Mucosa of stomach (tissue), 1 donor: Measurements from ENCODE around the gene CCDC50.

Experiments used
- H3K27me3 ChIP-seq: one replicate; pipeline ENCODE4 v1.7.0; 2013; ENCODE audit warnings: mild to moderate bottlenecking, low read length; ENCODE audit not compliant: control insufficient read depth, insufficient read depth
- H3K36me3 ChIP-seq: one replicate; pipeline ENCODE4 v1.7.0; 2013; ENCODE audit warnings: low read length; ENCODE audit not compliant: control insufficient read depth, insufficient read depth
- H3K4me1 ChIP-seq: one replicate; pipeline ENCODE4 v1.7.0; 2013; ENCODE audit warnings: mild to moderate bottlenecking, low read length; ENCODE audit not compliant: control insufficient read depth, insufficient read depth
- H3K4me3 ChIP-seq: one replicate; pipeline ENCODE4 v1.7.0; 2013; ENCODE audit warnings: low read length
- H3K9ac ChIP-seq: one replicate; pipeline ENCODE4 v1.7.0; 2013; ENCODE audit warnings: mild to moderate bottlenecking, low read length, moderate library complexity
- H3K9me3 ChIP-seq: one replicate; pipeline ENCODE4 v1.7.0; 2013; ENCODE audit warnings: mild to moderate bottlenecking, low read length, moderate library complexity; ENCODE audit not compliant: control insufficient read depth
- donor health status: Pancreatic carcinoma.

Gene CCDC50

DNA sequence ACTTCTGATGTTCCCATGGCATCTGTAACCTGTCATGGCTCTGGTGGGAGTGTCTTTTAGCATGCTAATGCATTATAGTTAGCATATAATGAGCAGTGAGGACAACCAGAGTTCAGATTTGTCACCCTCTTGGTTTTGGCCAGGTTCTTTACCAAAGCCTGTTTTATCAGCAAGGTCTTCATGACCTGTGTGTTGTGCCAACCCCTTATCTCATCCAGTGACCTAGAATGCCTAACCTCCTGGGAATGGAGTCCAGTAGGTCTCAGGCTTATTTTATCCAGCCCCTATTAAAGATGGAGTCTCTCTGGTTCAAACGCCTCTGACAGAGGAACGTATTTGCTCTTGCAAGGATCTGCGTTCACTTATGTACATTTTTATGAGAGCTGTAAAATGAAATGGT is 61.4 kb downstream of the CCDC50 start:
- H3K4me3 ChIP-seq: no peak overlapping the region
- no peak overlapping the region for H3K9ac ChIP-seq
- no peaks in the 10 kb centered on the region for H3K27me3 ChIP-seq
- H3K4me1 ChIP-seq: no peaks in the 10 kb centered on the region
- H3K9me3 ChIP-seq: no peaks in the 10 kb centered on the region
- H3K36me3 ChIP-seq: no peaks in the 10 kb centered on the region

DNA sequence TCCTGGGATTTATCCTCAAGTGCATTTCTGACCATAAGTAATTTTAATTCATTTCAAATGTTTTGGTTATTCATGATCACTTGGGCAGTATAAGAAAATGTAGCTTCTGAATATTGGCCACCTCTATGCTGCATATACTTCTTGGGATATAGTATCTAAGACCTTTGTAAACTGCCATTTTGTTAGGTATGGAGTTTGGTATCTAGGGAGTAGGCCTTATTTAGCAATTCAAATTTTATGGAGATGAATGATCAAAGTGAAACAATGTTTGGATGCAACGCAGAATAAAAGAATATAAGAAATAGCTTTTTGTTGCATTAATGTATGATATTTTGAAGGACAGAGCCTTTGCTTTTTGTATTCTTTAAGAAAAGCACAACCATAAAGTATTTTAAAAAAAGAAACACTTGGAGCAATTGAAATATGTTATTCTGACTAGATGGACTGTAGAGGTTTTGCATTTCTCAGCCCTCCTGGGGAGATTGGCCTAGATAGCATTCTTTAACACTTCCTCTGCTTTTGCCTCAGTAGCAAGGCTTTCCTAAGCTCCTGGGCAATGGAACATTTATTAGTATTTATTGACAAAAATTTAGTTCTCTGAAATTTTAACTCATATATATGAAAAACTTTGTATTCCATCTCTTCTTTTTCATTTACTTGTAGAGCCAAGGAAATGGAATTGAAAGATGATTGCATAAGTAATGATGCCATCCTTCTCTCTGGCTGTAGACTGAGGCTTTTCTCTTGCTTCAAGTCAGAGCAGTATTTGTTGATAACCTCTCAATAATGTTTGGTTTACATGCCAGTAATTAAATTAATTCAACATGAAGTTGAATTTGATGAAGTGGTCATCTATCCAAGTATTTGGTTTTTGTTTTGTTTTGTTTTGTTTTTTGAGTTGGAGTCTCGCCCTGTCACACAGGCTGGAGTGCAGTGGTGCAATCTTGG is 62.9 kb downstream of the CCDC50 start:
- no peak overlapping the region for H3K4me3 ChIP-seq
- no peaks in the 10 kb centered on the region for H3K9me3 ChIP-seq
- no peaks in the 10 kb centered on the region for H3K27me3 ChIP-seq
- no peaks in the 10 kb centered on the region for H3K36me3 ChIP-seq
- no peaks in the 10 kb centered on the region for H3K4me1 ChIP-seq
- H3K9ac ChIP-seq: no peak overlapping the region

DNA sequence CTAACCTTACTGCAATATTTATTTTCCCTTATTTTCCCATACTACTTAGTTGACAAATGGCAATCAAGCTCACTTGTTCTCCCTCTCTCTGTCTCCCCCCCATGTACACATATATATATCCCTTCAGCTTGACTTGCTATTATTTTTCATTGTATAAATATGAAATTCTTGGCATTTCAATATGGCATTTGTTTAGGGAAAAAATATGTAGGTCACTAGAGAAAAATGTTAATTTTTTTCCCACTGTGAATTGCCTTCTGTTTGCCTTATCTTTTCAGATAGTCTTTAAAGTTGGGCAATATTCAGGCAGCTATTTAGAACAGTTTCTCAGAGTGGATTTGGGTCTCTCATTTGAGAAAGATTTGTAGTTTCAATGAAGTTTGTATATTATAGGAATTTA is 64.0 kb downstream of the CCDC50 start:
- H3K9ac ChIP-seq: no peak overlapping the region
- no peaks in the 10 kb centered on the region for H3K36me3 ChIP-seq
- no peaks in the 10 kb centered on the region for H3K4me1 ChIP-seq
- no peaks in the 10 kb centered on the region for H3K27me3 ChIP-seq
- no peaks in the 10 kb centered on the region for H3K9me3 ChIP-seq
- no peak overlapping the region for H3K4me3 ChIP-seq

DNA sequence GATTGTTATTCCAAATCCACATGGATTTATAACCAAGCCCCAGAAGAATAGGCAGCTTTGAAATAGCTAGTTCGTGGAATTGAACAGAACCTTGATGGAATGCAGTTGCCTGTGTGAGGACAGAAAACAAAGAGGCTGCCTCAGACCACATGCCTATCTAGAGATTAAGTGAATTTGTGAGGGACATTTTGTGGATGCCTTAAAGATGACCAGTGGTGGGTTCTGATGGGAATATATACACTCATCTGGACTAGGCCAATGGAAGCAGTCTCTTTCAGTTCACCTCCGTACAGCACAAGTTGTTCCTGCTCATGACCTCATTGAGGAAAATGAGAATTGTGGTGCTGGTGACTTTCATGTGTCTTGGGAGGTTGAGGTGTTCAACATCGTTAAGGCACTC is 68.6 kb downstream of the CCDC50 start:
- Histone ChIP-seq H3K9me3 (no peaks in the 10 kb centered on the region), H3K4me1 (no peaks in the 10 kb centered on the region), H3K4me3 (no peak overlapping the region), H3K27me3 (no peaks in the 10 kb centered on the region), H3K9ac (no peak overlapping the region), H3K36me3 (no peaks in the 10 kb centered on the region)

DNA sequence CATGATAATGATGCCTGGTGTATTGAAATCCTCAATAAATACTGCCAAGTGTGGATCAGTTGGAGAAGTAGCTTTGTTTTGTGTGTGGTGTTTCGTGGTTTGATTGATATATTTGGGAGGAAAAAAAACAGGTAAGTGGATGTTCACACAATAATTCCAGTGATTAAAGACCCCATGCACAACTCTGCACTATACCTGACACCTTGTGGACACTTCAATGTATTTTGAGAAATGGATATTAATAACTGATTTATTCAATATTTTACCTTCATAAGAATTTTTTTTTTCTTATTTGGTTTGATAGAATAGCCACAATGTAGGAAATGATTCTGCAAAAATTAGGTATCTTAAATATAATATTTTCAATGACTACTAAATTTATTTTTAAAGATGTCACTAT is 69.4 kb downstream of the CCDC50 start:
- no peak overlapping the region for H3K4me3 ChIP-seq
- H3K9ac ChIP-seq: no peak overlapping the region
- H3K9me3 ChIP-seq: no peaks in the 10 kb centered on the region
- no peaks in the 10 kb centered on the region for H3K27me3 ChIP-seq
- no peaks in the 10 kb centered on the region for H3K36me3 ChIP-seq
- no peaks in the 10 kb centered on the region for H3K4me1 ChIP-seq

DNA sequence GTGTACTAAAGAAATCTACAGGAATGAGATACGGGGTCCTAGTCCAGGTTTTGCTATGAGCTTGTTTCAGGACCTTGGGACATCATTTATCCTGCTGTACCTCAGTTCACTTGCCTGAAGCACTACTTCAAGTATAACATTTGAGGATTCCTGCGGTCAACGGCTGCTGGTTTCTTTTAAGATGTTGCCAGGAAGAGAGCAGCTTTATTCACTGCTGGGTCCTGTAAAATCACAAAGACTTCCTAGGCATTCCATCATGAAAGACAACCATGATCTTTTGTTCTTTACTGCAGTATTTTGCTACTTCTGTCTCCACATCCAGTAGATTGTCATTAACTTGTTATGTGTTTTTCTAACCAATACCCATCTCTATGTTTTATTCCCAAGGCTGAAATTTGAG is 70.7 kb downstream of the CCDC50 start:
- no peak overlapping the region for H3K4me3 ChIP-seq
- H3K4me1 ChIP-seq: no peaks in the 10 kb centered on the region
- H3K9me3 ChIP-seq: no peaks in the 10 kb centered on the region
- H3K9ac ChIP-seq: no peak overlapping the region
- H3K36me3 ChIP-seq: no peaks in the 10 kb centered on the region
- H3K27me3 ChIP-seq: no peaks in the 10 kb centered on the region

DNA sequence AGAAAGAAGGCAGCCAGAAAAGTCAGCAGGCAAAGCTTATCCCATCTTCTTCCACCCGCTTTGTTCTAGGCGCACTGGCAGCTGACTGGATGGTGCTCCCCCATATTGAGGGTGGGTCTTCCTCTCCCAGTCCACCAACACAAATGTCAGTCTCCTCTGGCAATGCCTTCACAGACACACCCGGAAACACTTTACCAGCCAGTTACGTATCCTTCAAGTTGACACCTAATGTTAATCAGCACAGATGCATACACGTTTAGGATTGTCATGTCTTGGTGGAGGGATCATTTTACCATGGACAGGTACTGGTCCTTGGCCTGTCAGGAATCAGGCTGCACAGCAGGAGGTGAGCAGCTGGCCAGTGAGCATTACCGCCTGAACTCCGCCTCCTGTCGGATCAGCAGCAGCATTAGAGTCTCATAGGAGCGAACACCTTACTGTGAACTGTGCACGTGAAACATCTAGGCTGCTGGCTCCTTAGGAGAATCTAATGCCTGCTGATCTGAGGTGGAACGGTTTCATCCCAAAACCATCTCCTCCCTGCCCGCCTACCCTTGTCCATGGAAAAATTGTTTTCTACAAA is 72.7 kb downstream of the CCDC50 start:
- no peaks in the 10 kb centered on the region for H3K4me1 ChIP-seq
- H3K36me3 ChIP-seq: no peaks in the 10 kb centered on the region
- H3K9me3 ChIP-seq: no peaks in the 10 kb centered on the region
- no peak overlapping the region for H3K4me3 ChIP-seq
- H3K9ac ChIP-seq: no peak overlapping the region
- no peaks in the 10 kb centered on the region for H3K27me3 ChIP-seq

DNA sequence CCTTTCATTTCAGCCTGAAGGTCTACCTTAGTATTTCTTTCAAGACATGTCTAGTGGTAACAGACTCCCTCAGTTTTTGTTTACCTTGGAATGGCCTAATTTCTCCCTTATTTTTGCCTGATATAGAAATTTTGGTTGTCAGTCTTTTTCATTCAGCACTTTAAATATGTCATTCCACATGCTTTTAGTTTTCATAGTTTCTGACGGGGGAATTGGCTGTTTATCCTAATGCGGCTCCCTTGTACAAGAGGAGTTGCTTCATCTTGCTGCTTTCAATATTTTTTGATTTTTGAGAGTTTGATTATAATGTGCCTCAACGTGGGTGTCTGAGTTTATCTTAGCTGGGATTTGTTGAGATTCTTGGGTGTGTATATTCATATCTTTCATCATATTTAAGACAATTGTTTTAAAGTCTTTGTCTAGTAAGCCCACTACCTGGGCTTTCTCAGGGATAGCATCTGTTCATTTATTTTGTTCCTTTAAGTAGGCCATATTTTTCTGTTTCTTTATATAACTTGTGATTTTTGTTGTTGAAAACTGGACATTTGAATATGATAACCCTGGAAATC is 80.7 kb downstream of the CCDC50 start:
- Histone ChIP-seq H3K9me3 (no peaks in the 10 kb centered on the region), H3K27me3 (no peaks in the 10 kb centered on the region), H3K4me3 (no peak overlapping the region), H3K36me3 (no peaks in the 10 kb centered on the region), H3K4me1 (no peaks in the 10 kb centered on the region), H3K9ac (no peak overlapping the region)

DNA sequence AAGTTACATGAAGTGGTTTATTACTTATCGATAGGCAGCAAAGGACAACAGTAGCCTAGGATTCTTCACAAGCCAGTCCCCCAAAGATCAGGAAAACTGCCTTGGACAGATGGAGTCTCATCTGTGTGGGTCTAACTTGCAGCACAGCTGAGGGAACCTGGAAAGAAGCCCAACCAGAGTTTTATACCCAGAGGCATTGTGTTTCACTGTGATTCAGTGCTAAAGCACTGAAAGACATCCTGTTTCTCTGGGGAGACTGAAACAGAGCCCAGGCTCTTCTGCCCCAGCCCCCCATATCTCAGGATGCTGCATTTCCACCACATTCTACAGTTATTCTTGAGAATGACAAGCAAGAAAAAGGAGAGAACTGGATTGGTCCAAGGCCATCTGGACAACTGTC is 83.6 kb downstream of the CCDC50 start:
- H3K36me3 ChIP-seq: no peaks in the 10 kb centered on the region
- no peaks in the 10 kb centered on the region for H3K4me1 ChIP-seq
- H3K9ac ChIP-seq: no peak overlapping the region
- H3K4me3 ChIP-seq: no peak overlapping the region
- H3K9me3 ChIP-seq: no peaks in the 10 kb centered on the region
- H3K27me3 ChIP-seq: no peaks in the 10 kb centered on the region

DNA sequence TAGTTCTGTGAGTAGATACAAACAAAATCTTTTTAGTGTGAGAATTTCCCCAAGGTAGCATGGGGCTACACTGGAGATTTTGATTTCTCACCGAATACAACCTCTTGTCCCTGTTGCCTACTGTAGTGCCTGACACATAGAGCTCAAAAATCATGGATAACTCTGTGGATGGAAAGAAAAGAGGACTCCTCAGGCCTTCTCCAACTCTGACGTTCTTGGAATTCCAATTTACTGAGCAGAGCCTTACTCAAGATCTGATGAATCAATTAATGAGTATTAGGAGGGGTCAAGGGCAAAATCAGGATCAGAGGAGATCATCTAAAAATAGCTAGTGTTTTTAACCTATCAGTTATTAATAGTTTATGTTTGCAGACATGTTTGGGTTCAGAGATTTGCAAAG is 85.1 kb downstream of the CCDC50 start:
- Histone ChIP-seq H3K4me1 (no peaks in the 10 kb centered on the region), H3K9ac (no peak overlapping the region), H3K36me3 (no peaks in the 10 kb centered on the region), H3K4me3 (no peak overlapping the region), H3K9me3 (no peaks in the 10 kb centered on the region), H3K27me3 (no peaks in the 10 kb centered on the region)

DNA sequence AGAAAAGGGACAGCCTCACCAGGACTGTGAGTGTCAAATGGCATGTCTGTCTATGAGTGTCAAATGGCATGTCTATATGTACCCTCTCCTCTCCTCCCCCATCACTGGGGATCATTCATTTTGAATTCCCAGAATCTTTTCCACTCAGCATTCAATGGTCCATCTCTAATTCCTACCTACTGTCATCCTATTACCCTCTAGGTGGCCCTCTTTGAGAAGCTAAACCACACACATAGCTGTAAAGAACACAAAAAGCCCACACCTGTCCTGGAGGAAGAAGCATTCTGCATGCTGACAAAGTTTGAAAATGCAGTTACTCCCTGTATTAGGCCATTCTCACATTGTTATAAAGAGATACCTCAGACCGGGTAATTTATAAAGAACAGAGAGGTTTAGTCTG is 85.5 kb downstream of the CCDC50 start:
- H3K9ac ChIP-seq: no peak overlapping the region
- no peaks in the 10 kb centered on the region for H3K4me1 ChIP-seq
- no peaks in the 10 kb centered on the region for H3K36me3 ChIP-seq
- H3K27me3 ChIP-seq: no peaks in the 10 kb centered on the region
- no peaks in the 10 kb centered on the region for H3K9me3 ChIP-seq
- H3K4me3 ChIP-seq: no peak overlapping the region

DNA sequence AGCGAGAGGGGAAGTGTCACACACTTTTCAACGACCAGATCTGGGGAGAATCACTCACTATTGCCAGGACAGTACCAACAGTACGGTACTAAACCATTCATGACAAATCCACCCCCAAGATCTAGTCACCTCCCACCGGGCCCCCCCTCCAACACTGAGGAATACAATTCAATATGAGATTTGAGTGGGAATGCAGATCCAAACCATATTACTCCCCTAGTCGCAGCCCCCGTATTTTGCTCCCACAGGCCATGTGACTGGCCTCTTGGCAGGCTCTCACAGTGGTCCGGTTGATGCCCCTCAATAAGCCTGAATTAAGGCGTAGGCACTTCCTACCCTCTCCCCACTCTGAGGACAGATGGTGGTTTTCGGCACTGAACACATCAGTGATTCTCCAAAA is 86.4 kb downstream of the CCDC50 start:
- Histone ChIP-seq H3K9ac (no peak overlapping the region), H3K4me3 (no peak overlapping the region), H3K36me3 (no peaks in the 10 kb centered on the region), H3K9me3 (no peaks in the 10 kb centered on the region), H3K4me1 (no peaks in the 10 kb centered on the region), H3K27me3 (no peaks in the 10 kb centered on the region)
